ENCODE data around the gene GATA2.

- no peak for TF ChIP-seq CTCF (IDR thresholded peaks at IDR 0.05; ENCODE audit: control extremely low read depth in 1 of 3, insufficient read depth in 1 of 3, low read depth in 1 of 3, low read length in 3 of 3)
- peak; percentile 96 for TF ChIP-seq EZH2 (IDR thresholded peaks at IDR 0.05; ENCODE audit: low read depth, low read length, severe bottlenecking)
- TF ChIP-seq, protein P1, sequence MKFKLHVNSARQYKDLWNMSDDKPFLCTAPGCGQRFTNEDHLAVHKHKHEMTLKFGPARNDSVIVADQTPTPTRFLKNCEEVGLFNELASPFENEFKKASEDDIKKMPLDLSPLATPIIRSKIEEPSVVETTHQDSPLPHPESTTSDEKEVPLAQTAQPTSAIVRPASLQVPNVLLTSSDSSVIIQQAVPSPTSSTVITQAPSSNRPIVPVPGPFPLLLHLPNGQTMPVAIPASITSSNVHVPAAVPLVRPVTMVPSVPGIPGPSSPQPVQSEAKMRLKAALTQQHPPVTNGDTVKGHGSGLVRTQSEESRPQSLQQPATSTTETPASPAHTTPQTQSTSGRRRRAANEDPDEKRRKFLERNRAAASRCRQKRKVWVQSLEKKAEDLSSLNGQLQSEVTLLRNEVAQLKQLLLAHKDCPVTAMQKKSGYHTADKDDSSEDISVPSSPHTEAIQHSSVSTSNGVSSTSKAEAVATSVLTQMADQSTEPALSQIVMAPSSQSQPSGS (IDR thresholded peaks at IDR 0.05; ENCODE audit: low read length), result no peak
- no peak for TF ChIP-seq MAX (IDR thresholded peaks at IDR 0.05)
- no peak for TF ChIP-seq MAFK (IDR thresholded peaks at IDR 0.05; ENCODE audit: low read depth, low read length)
- no peak for TF ChIP-seq SP1 (IDR thresholded peaks at IDR 0.05; ENCODE audit: low read depth, low read length)
- TF ChIP-seq RFX5 (IDR thresholded peaks at IDR 0.05; ENCODE audit: borderline replicate concordance, low read depth, low read length), result no peak
- TF ChIP-seq JUN (IDR thresholded peaks at IDR 0.05; ENCODE audit: low read depth, low read length), result no peak
- no peak for TF ChIP-seq KDM1A (IDR thresholded peaks at IDR 0.05; ENCODE audit: borderline replicate concordance, low read length)
- TF ChIP-seq POLR2AphosphoS5 (IDR thresholded peaks at IDR 0.05; ENCODE audit: low read depth, low read length), result no peak
- TF ChIP-seq RBBP5 (IDR thresholded peaks at IDR 0.05; ENCODE audit: borderline replicate concordance, low read depth, low read length), result no peak
These were observed 6.1 kb downstream of the GATA2 start for GRCh38 chr3:128486681-128487537.
